ENCODE data around the gene VSIG8. TPM values are rescaled to one million over a fixed set of nuclear protein-coding genes. Genes with fewer than 3 reads are reported as not detected.

The VSIG8 gene
- total and polyA plus RNA-seq, 2 of the 4 experiments (the other 2 are of a cell fraction), result not detected

DNA sequence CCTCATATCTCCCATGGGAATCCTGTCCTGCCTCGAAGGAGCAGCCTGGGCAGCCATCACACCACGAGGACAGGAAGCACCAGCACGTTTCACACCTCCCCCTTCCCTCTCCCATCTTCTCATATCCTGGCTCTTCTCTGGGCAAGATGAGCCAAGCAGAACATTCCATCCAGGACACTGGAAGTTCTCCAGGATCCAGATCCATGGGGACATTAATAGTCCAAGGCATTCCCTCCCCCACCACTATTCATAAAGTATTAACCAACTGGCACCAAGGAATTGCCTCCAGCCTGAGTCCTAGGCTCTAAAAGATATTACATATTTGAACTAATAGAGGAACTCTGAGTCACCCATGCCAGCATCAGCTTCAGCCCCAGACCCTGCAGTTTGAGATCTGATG, 27.1 kb downstream of the VSIG8 start:
- H3K36me3 ChIP-seq (ENCODE audit: control insufficient read depth, insufficient read depth, low read length), result no peaks in the 10 kb centered on the region
- no peak overlapping the region for H3K14ac ChIP-seq (replicated peaks; ENCODE audit: low read depth, low read length)
- DNase-seq (no peak), ATAC-seq (ENCODE audit: low read depth) (no peak)
- ChIA-PET POLR2A (ENCODE audit: unreplicated experiment) (no interaction called here), CTCF (no interaction called here)
- no peak overlapping the region for H2BK15ac ChIP-seq (ENCODE audit: low read depth, low read length)
- intact Hi-C loops (cut with micrococcal nuclease), result loop anchor here (10.0 kb wide), 1 partner anchor 1549 kb away; no protein-coding TSS in a partner anchor
- H4K20me1 ChIP-seq (ENCODE audit: insufficient read depth, low read length), result no peaks in the 10 kb centered on the region
- TF ChIP-seq SMC3 (IDR thresholded peaks at IDR 0.05; ENCODE audit: low read depth, low read length), result no peak
- no peak for TF ChIP-seq CHD1 (IDR thresholded peaks at IDR 0.05; ENCODE audit: low read depth, low read length)
- no peak for TF ChIP-seq FOS (IDR thresholded peaks at IDR 0.05; ENCODE audit: low read depth, low read length)
- TF ChIP-seq, protein P1, sequence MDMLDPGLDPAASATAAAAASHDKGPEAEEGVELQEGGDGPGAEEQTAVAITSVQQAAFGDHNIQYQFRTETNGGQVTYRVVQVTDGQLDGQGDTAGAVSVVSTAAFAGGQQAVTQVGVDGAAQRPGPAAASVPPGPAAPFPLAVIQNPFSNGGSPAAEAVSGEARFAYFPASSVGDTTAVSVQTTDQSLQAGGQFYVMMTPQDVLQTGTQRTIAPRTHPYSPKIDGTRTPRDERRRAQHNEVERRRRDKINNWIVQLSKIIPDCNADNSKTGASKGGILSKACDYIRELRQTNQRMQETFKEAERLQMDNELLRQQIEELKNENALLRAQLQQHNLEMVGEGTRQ (IDR thresholded peaks at IDR 0.05; ENCODE audit: low read depth, low read length), result no peak
- TF ChIP-seq RCOR1 (IDR thresholded peaks at IDR 0.05; ENCODE audit: insufficient replicate concordance, low read length), result no peak
- no peak for TF ChIP-seq POLR2A (IDR thresholded peaks at IDR 0.05; ENCODE audit: low read depth, low read length)
- BruUV-seq (replicated peaks), result no TSS peak
- no peak overlapping the region for H2AFZ ChIP-seq (replicated peaks; ENCODE audit: low read length, poor library complexity)
- H3K79me1 ChIP-seq (ENCODE audit: low read depth in 1 of 2, low read length in 2 of 2), result no peaks in the 10 kb centered on the region
- no peak overlapping the region for H3K18ac ChIP-seq (ENCODE audit: low read depth, low read length)
- H3K27ac ChIP-seq (ENCODE audit: insufficient read depth, low read length), result no peak overlapping the region
- no peak overlapping the region for H4K5ac ChIP-seq (ENCODE audit: low read depth, low read length)
- no peaks in the 10 kb centered on the region for H3K9me3 ChIP-seq (ENCODE audit: control insufficient read depth, insufficient read depth, low read length)
- peaks cover 2% of the 10 kb centered on the region; the same call in 1 of the 2 replicates for H3K9me1 ChIP-seq (ENCODE audit: insufficient read depth, low read length)
- H3K27me3 ChIP-seq (ENCODE audit: control insufficient read depth, insufficient read depth, low read length), result no peaks in the 10 kb centered on the region
- H3K4ac ChIP-seq (ENCODE audit: low read depth, low read length), result no peak overlapping the region
- no peak overlapping the region for H2BK120ac ChIP-seq (ENCODE audit: low read depth, low read length)
- dilution Hi-C loops (cut with HindIII; ENCODE audit: low sequenced_read_pairs, unreplicated experiment), result no loop called here
- H3K4me2 ChIP-seq (ENCODE audit: low read depth, low read length), result no peak overlapping the region
- H2BK20ac ChIP-seq (ENCODE audit: low read depth, low read length), result no peak overlapping the region
- no peak overlapping the region for H2AK9ac ChIP-seq (replicated peaks; ENCODE audit: low read depth, low read length, poor library complexity)
- no peak overlapping the region for H4K8ac ChIP-seq (ENCODE audit: low read depth in 2 of 2, low read length in 2 of 2)
- H3K4me3 ChIP-seq (ENCODE audit: insufficient read depth, low read depth, low read length), result no peak overlapping the region
- no peak overlapping the region for H4K91ac ChIP-seq (ENCODE audit: insufficient read depth, low read depth, low read length)
- no peak overlapping the region for H3K56ac ChIP-seq (ENCODE audit: extremely low read depth, insufficient read depth, low read length)
- no peak overlapping the region for H3K23ac ChIP-seq (ENCODE audit: low read depth, low read length)
- no peak overlapping the region for H2BK5ac ChIP-seq (ENCODE audit: low read depth, low read length, poor library complexity, severe bottlenecking)
- no peak overlapping the region for H2AK5ac ChIP-seq (ENCODE audit: low read depth, low read length)
- WGBS, 2 experiments (ENCODE audit: extremely low coverage in 2 of 2, insufficient read length in 1 of 2), result 63% methylated on average over 1 of the region's 3 CpGs; no CpG with 5 or more reads in 1 of the 2 experiments
- peaks cover under 1% of the 10 kb centered on the region for H3K4me1 ChIP-seq (ENCODE audit: control insufficient read depth, insufficient read depth, low read length)
- in situ Hi-C loops (cut with MboI; ENCODE audit: low sequenced_read_pairs), result no loop called here
- H3K9ac ChIP-seq (ENCODE audit: low read depth, low read length), result no peak overlapping the region

Data from IMR-90 (cell line).